GM12878 (cell line): ENCODE measurements around the gene CAMK2N2. TPM values are rescaled to one million over a fixed set of nuclear protein-coding genes. Genes with fewer than 3 reads are reported as not detected.

Experiments used
- ATAC-seq: fragments of 200-7000 bp; cut with Tn5 transposase; 3 replicates; pipeline ENCODE4 v1.9.1; 2020; ENCODE audit warnings: mild to moderate bottlenecking, moderate library complexity
- BruUV-seq: library from RNA; stranded (reverse); fragments of 400-500 nt; replicated peaks from 2 replicates; lab custom pipeline; 2021; lab: Mats Ljungman, UMichigan
- CTCF ChIA-PET: fragments of 300-600 bp; sonication (Branson Sonifier 250); formaldehyde crosslinking; extraction: SDS; loops from one replicate; lab custom pipeline; 2021; ENCODE audit warnings: inconsistent platforms; lab: Yijun Ruan, JAX
- POLR2A ChIA-PET: fragments of 350-600 bp; formaldehyde crosslinking; extraction: SDS; loops from one replicate; lab custom pipeline; 2021; ENCODE audit warnings: inconsistent platforms; lab: Charles Lee
- RAD21 ChIA-PET: fragments of 300-600 bp; sonication (Branson Sonifier 250); formaldehyde crosslinking; loops from one replicate; lab custom pipeline; 2023; ENCODE audit warnings: antibody characterized with exemption; ENCODE audit not compliant: unreplicated experiment; lab: Charles Lee
- SMC1A ChIA-PET: fragments of 300-600 bp; sonication (Branson Sonifier 250); formaldehyde crosslinking; loops from one replicate; lab custom pipeline; 2023; ENCODE audit not compliant: unreplicated experiment, uncharacterized antibody; lab: Charles Lee
- DNase-seq: peaks from one replicate; pipeline ENCODE4 v3.0.0-alpha.2; 2011; ENCODE audit warnings: low read depth, low spot score
- FAIRE-seq: peaks from 3 replicates; lab custom pipeline; 2011; peaks lifted over from hg19 to GRCh38; lab: Jason Lieb, UNC
- H2AFZ ChIP-seq: 2 replicates; pipeline ENCODE4 v1.6.0; 2011; ENCODE audit warnings: low read depth, low read length, control low read depth; ENCODE audit not compliant: control insufficient read depth
- H3K27ac ChIP-seq: 2 replicates; pipeline ENCODE4 v1.5.1; 2011; ENCODE audit warnings: control low read depth; ENCODE audit not compliant: control insufficient read depth, insufficient read depth
- H3K27me3 ChIP-seq, 2 experiments: replicated peaks in 1 of 2; 2 replicates each; pipeline versions ENCODE4 v1.6.0 to v1.6.1; 2011; ENCODE audit warnings: low read length in 1 of 2; ENCODE audit not compliant: control insufficient read depth in 2 of 2, insufficient read depth in 2 of 2
- H3K36me3 ChIP-seq, 2 experiments: 2 replicates each; pipeline ENCODE4 v1.5.1; 2011; ENCODE audit warnings: low read length in 1 of 2; ENCODE audit not compliant: control insufficient read depth in 2 of 2, insufficient read depth in 2 of 2
- H3K4me1 ChIP-seq: 2 replicates; pipeline ENCODE4 v1.6.1; 2011; ENCODE audit warnings: mild to moderate bottlenecking, low read length, moderate library complexity, mixed read lengths; ENCODE audit not compliant: control insufficient read depth, insufficient read depth
- H3K4me2 ChIP-seq: 2 replicates; pipeline ENCODE4 v1.6.0; 2011; ENCODE audit warnings: control low read depth; ENCODE audit not compliant: control insufficient read depth, insufficient read depth
- H3K4me3 ChIP-seq: fragments of 200-600 bp; sonication (generic); 2 replicates; pipeline ENCODE4 v1.5.1; 2016
- H3K79me2 ChIP-seq: 2 replicates; pipeline ENCODE4 v1.6.0; 2011; ENCODE audit warnings: low read length; ENCODE audit not compliant: control insufficient read depth, insufficient read depth
- H3K9ac ChIP-seq: 2 replicates; pipeline ENCODE4 v1.8.0; 2011; ENCODE audit warnings: low read length, control low read depth, mixed read lengths; ENCODE audit not compliant: control insufficient read depth, insufficient read depth
- H3K9me3 ChIP-seq: replicated peaks from 3 replicates; pipeline ENCODE4 v1.5.1; 2011; ENCODE audit warnings: mild to moderate bottlenecking, low read length; ENCODE audit not compliant: control insufficient read depth, insufficient read depth
- H4K20me1 ChIP-seq: 2 replicates; pipeline ENCODE4 v1.6.0; 2011; ENCODE audit not compliant: control insufficient read depth, insufficient read depth
- BCL11A ChIP-seq: IDR thresholded peaks from 2 replicates; pipeline ENCODE4 v1.6.1; 2011; ENCODE audit warnings: low read depth, low read length
- CBX3 ChIP-seq: fragments of 200-600 bp; sonication (generic); IDR thresholded peaks from 2 replicates; pipeline ENCODE4 v1.6.1; 2016; ENCODE audit warnings: low read depth, borderline replicate concordance
- GABPA ChIP-seq: IDR thresholded peaks from 2 replicates; pipeline ENCODE4 v1.6.1; 2014; ENCODE audit warnings: antibody characterized with exemption, low read depth, mild to moderate bottlenecking, inconsistent platforms
- HDGF ChIP-seq: fragments of 450-650 bp; IDR thresholded peaks from 2 replicates; pipeline ENCODE4 v1.6.1; 2016; ENCODE audit warnings: antibody characterized with exemption
- IKZF1 ChIP-seq: fragments of 450-650 bp; conservative IDR thresholded peaks from 2 replicates; pipeline ENCODE4 v1.6.1; 2017; ENCODE audit warnings: antibody characterized with exemption, mild to moderate bottlenecking
- MTA2 ChIP-seq: fragments of 450-650 bp; IDR thresholded peaks from 2 replicates; pipeline ENCODE4 v1.6.1; 2016; ENCODE audit warnings: low read depth, mild to moderate bottlenecking, moderate library complexity
- NFIC ChIP-seq: IDR thresholded peaks from 2 replicates; pipeline ENCODE4 v1.6.1; 2012; ENCODE audit warnings: low read depth, mild to moderate bottlenecking, inconsistent platforms, low read length, moderate library complexity
- TCF12 ChIP-seq: IDR thresholded peaks from 2 replicates; pipeline ENCODE4 v1.6.1; 2011; ENCODE audit warnings: low read depth, mild to moderate bottlenecking, low read length
- WGBS: methylation state at CpG from one replicate; pipeline ENCODE4 v1.1.6; 2016; ENCODE audit warnings: low lambda C conversion rate; ENCODE audit not compliant: insufficient replicate concordance, insufficient coverage; ENCODE audit errors: missing lambda C conversion rate; 5-methylcytosine and 5-hydroxymethylcytosine counted together
- in situ Hi-C: fragments of 300-500 bp; cut with MboI; formaldehyde crosslinking; loops from 9 replicates; pipeline ENCODE4 v1.14.3; 2018; ENCODE audit warnings: mixed read lengths
- intact Hi-C: fragments of 100-400 bp; cut with micrococcal nuclease; formaldehyde crosslinking; loops from one replicate; pipeline ENCODE4 v1.14.2; 2022; ENCODE audit not compliant: unreplicated experiment
- polyA plus RNA-seq, 11 experiments: library from polyadenylated mRNA; depleted of rRNA in 4 of 11; unstranded in 6 of 11; stranded (reverse) in 5 of 11; fragments of >200 nt; fragmentation: Nextera tagmentation in 4 of 11; fragmentation: Illumina TruSeq in 1 of 11; extraction: Ambion mirVana in 4 of 11; extraction: Trizol in 1 of 11; gene quantifications; 1 replicate in 1 of 11; 2 replicates in 10 of 11; pipeline versions ENCODE4 v1.2.1 to v1.2.3, GENCODE V29; 2011 to 2016; ENCODE audit warnings: inconsistent platforms in 2 of 11, missing spikeins in 2 of 11, low read depth in 1 of 11
- total RNA-seq, 4 experiments: library from RNA; depleted of rRNA in 3 of 4; stranded (reverse); fragments of >200 nt in 3 of 4; fragmentation: Illumina TruSeq in 1 of 4; extraction: Trizol in 1 of 4; gene quantifications; 2 replicates each; pipeline versions ENCODE4 v1.2.1 to v1.2.3, GENCODE V29; 2013 to 2021
- TF ChIP-seq, protein P1 (sequence below): fragments of 150-350 bp; IDR thresholded peaks from 2 replicates; pipeline ENCODE4 v1.6.1; 2014; ENCODE audit warnings: mild to moderate bottlenecking, low read depth, low read length

CAMK2N2 gene
- total and polyA plus RNA-seq, 10 of the 15 experiments (the other 5 are each of a cell fraction or from before 2014, with no cell fraction given): 0.06 to 1.4 (median 0.45) TPM; not detected in 1

DNA sequence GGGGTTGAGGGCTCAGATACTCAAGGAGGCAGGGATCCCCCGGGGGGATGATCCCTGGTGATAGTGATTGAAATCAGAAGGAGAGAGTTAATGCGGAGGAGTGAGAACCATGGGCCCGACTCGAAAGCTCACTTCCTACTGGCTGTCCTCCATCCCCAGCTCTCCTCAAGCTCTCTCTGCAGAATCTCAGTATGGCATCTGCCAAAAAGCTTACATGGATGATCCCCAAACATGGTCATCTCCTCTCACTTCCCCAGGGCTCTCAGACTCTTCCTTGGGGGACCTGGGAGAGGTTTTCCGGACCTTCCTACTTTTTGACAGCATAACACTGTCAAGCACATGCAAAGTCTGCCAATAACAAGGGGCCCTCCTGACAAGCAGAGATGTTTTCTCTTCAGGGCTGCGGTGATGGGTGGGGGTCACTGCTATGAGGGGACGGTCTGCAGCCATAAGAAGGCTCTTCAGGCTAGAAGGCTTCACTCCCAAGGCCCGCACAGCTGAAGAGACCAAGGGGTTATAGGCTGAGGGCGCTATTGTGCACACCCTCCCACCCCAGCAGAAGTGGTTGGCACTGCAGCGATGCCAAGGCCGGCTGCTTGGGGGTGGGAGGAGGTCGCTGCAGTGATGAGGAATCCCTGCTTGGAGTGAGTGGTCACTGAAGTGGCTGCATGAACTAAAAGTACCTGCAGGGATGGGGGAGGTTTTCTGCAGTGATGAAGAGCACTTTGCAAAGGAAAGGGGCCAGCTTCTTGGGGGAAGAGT lies 32.8 kb downstream of the CAMK2N2 start:
- in situ Hi-C loops (no loop called here), intact Hi-C loops (no loop called here)
- FAIRE-seq: no peak
- 44% methylated on average over 11 of the region's 12 CpGs for WGBS
- ChIA-PET POLR2A (no interaction called here), SMC1A (interaction anchor here (0.6 to 3.7 kb wide), 9 partner anchors 9 to 333 kb away, joined by 3 to 15 read pairs (median 4); partner anchors contain the start of gene EEF1AKMT4), RAD21 (interaction anchor here (0.9 to 2.3 kb wide), 8 partner anchors 9 to 92 kb away, joined by 3 to 17 read pairs (median 5); partner anchors contain the start of gene EEF1AKMT4), CTCF (interaction anchor here (0.6 to 4.4 kb wide), 18 partner anchors 9 to 336 kb away, joined by 3 to 69 read pairs (median 5); partner anchors contain the start of genes ABCF3 and EEF1AKMT4)
- no peak overlapping the region for H3K27ac ChIP-seq
- DNase-seq: no peak
- no peaks in the 10 kb centered on the region for H3K36me3 ChIP-seq
- H3K4me2 ChIP-seq: no peak overlapping the region
- no peaks in the 10 kb centered on the region for H4K20me1 ChIP-seq
- no peak for TF ChIP-seq IKZF1
- TF ChIP-seq MTA2: no peak
- TF ChIP-seq TCF12: no peak
- no peak for TF ChIP-seq HDGF
- no peak for TF ChIP-seq NFIC
- no peak for TF ChIP-seq BCL11A
- TF ChIP-seq, protein P1, sequence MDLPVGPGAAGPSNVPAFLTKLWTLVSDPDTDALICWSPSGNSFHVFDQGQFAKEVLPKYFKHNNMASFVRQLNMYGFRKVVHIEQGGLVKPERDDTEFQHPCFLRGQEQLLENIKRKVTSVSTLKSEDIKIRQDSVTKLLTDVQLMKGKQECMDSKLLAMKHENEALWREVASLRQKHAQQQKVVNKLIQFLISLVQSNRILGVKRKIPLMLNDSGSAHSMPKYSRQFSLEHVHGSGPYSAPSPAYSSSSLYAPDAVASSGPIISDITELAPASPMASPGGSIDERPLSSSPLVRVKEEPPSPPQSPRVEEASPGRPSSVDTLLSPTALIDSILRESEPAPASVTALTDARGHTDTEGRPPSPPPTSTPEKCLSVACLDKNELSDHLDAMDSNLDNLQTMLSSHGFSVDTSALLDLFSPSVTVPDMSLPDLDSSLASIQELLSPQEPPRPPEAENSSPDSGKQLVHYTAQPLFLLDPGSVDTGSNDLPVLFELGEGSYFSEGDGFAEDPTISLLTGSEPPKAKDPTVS: no peak
- no peak for TF ChIP-seq GABPA
- no peak for TF ChIP-seq CBX3
- no peaks in the 10 kb centered on the region for H3K9me3 ChIP-seq
- no peak overlapping the region for H3K9ac ChIP-seq
- H2AFZ ChIP-seq: no peak overlapping the region
- H3K27me3 ChIP-seq: peaks cover 16 to 18% of the 10 kb centered on the region in 2 experiments
- H3K79me2 ChIP-seq: no peaks in the 10 kb centered on the region
- BruUV-seq: no TSS peak
- no peak; the same call in 2 of the 3 replicates for ATAC-seq
- no peak overlapping the region for H3K4me3 ChIP-seq
- no peaks in the 10 kb centered on the region for H3K4me1 ChIP-seq
